ENCODE measurements around the gene LMBRD2. TPM values are rescaled to one million over a fixed set of nuclear protein-coding genes. Genes with fewer than 3 reads are reported as not detected.

LMBRD2 gene
- polyA plus RNA-seq, 1 of the 3 experiments (the other 2 are of a cell fraction): 1.6 TPM

- H3K4me1 ChIP-seq (ENCODE audit: control insufficient read depth in 1 of 2, insufficient read depth in 2 of 2, low read depth in 1 of 2, low read length in 1 of 2): peaks cover 0 to 5% of the 10 kb centered on the region in 2 experiments; a peak in 2 of 4 replicates
- H3K4me3 ChIP-seq (ENCODE audit: low read depth in 2 of 2, low read length in 1 of 2): no peak overlapping the region
- no peak for DNase-seq
- WGBS (ENCODE audit: low lambda C conversion rate): 54% methylated on average over 3 of the region's 3 CpGs
- no peak overlapping the region for H3K9ac ChIP-seq
- H3K9me3 ChIP-seq: no peaks in the 10 kb centered on the region
- no peak overlapping the region for H2AFZ ChIP-seq (ENCODE audit: low read depth)
- H3K27ac ChIP-seq (ENCODE audit: low read depth in 2 of 2, low read length in 1 of 2): no peak overlapping the region
- no peaks in the 10 kb centered on the region for H3F3A ChIP-seq (replicated peaks; ENCODE audit: insufficient read depth)
- no peaks in the 10 kb centered on the region for H3K79me2 ChIP-seq (ENCODE audit: insufficient read depth)
- H3K9me2 ChIP-seq: no peaks in the 10 kb centered on the region
- TF ChIP-seq POLR2AphosphoS5 (IDR thresholded peaks at IDR 0.05; ENCODE audit: low read depth, low read length) (no peak), REST (IDR thresholded peaks at IDR 0.05; ENCODE audit: low read depth, low read length) (no peak), TAF1 (IDR thresholded peaks at IDR 0.05; ENCODE audit: borderline replicate concordance, low read depth, low read length) (no peak), MAX (IDR thresholded peaks at IDR 0.05; ENCODE audit: low read depth) (no peak)
- POLR2A ChIA-PET: no interaction called here
- CTCF ChIA-PET: interaction anchor here (1.2 kb wide), 1 partner anchor 187 kb away, joined by 3 read pairs; the partner anchor contains the start of gene NADK2
- H4K20me1 ChIP-seq (ENCODE audit: insufficient read depth): no peaks in the 10 kb centered on the region
- H3K27me3 ChIP-seq (ENCODE audit: insufficient read depth): no peaks in the 10 kb centered on the region; the same call in 1 of the 2 replicates
- H3K36me3 ChIP-seq (replicated peaks in 1 of 2; ENCODE audit: control insufficient read depth in 1 of 2, insufficient read depth in 2 of 2, low read length in 1 of 2): no peaks in the 10 kb centered on the region
- H3K4me2 ChIP-seq: no peak overlapping the region
Observed at GRCh38 chr5:36054647-36055046, 97.0 kb downstream of the LMBRD2 start.

GRCh38 chr5:36052538-36052937 is 99.1 kb downstream of the LMBRD2 start:
- H3K27me3 ChIP-seq (ENCODE audit: insufficient read depth): no peaks in the 10 kb centered on the region
- H4K20me1 ChIP-seq (ENCODE audit: insufficient read depth): no peaks in the 10 kb centered on the region
- no peak overlapping the region for H3K4me3 ChIP-seq (ENCODE audit: low read depth in 2 of 2, low read length in 1 of 2)
- no peak overlapping the region for H3K27ac ChIP-seq (ENCODE audit: low read depth in 2 of 2, low read length in 1 of 2)
- ChIA-PET CTCF (no interaction called here), POLR2A (no interaction called here)
- H3K4me2 ChIP-seq: no peak overlapping the region
- H3K9me3 ChIP-seq: no peaks in the 10 kb centered on the region
- H2AFZ ChIP-seq (ENCODE audit: low read depth): no peak overlapping the region
- DNase-seq: no peak
- H3K9ac ChIP-seq: no peak overlapping the region
- H3K79me2 ChIP-seq (ENCODE audit: insufficient read depth): no peaks in the 10 kb centered on the region
- H3K4me1 ChIP-seq (ENCODE audit: control insufficient read depth in 1 of 2, insufficient read depth in 2 of 2, low read depth in 1 of 2, low read length in 1 of 2): peaks cover 0 to 4% of the 10 kb centered on the region in 2 experiments; a peak in 2 of 4 replicates
- H3K36me3 ChIP-seq (replicated peaks in 1 of 2; ENCODE audit: control insufficient read depth in 1 of 2, insufficient read depth in 2 of 2, low read length in 1 of 2): no peaks in the 10 kb centered on the region
- H3K9me2 ChIP-seq: no peaks in the 10 kb centered on the region
- TF ChIP-seq ELF1 (IDR thresholded peaks at IDR 0.05): no peak
- TF ChIP-seq TAF1 (IDR thresholded peaks at IDR 0.05; ENCODE audit: borderline replicate concordance, low read depth, low read length): no peak
- no peak for TF ChIP-seq RAD21 (IDR thresholded peaks at IDR 0.05; ENCODE audit: low read length)
- no peak for TF ChIP-seq FOXM1 (IDR thresholded peaks at IDR 0.05; ENCODE audit: low read depth)
- no peak for TF ChIP-seq NFIC (IDR thresholded peaks at IDR 0.05; ENCODE audit: borderline replicate concordance)
- TF ChIP-seq MAX (IDR thresholded peaks at IDR 0.05; ENCODE audit: low read depth): no peak
- TF ChIP-seq EP300 (IDR thresholded peaks at IDR 0.05; ENCODE audit: borderline replicate concordance in 1 of 2, low read depth in 1 of 2, low read length in 1 of 2): no peak
- H3F3A ChIP-seq (replicated peaks; ENCODE audit: insufficient read depth): no peaks in the 10 kb centered on the region

Measured in SK-N-SH (cell line).